ENCODE results near the gene EREG.

- TF ChIP-seq POLR2A (IDR thresholded peaks at IDR 0.05) (no peak), EP300 (IDR thresholded peaks at IDR 0.05) (no peak), CTCF (IDR thresholded peaks at IDR 0.05) (no peak), POLR2AphosphoS5 (IDR thresholded peaks at IDR 0.05) (no peak)
Observed at GRCh38 chr4:74369855-74370254, 4.9 kb downstream of the EREG start.

Measured in gastroesophageal sphincter (tissue), 3 donors.